ENCODE measurements around the gene FHAD1.

FHAD1 gene

DNA sequence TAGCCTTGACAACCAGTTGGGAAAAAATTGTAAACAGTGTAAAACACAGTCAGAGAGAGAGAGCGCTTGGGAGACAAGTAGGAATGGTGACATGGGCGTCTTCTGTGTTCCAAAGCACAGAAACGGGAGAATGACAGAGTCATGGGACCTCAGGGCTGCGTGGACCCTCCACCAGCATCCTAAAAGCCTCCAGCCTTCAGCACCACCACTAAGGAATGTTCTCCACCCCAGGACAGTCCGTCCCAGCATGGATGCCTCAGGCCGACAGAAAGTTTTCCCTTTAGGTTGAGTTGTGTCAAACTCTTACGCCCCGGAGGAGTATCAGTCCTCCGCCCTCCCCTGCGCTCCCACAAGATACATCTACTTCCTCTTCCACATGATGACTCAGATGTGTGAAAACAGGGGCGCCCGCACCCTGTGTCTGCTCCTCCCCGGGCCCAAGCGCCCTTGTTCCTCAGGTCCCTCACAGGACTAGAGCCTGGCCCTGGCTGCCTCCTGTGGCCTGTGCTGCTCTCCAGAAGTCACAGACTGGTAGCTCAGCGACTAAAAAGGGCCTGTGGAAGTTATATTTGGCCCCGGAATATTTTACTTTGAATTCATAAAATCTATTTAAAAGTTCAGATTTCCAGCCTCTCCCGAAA lies 98.8 kb downstream of the FHAD1 start:
- H3K36me3 Mint-ChIP-seq (ENCODE audit: low read depth), result peaks cover 3% of the 10 kb centered on the region
- H3K27ac Mint-ChIP-seq, result peak overlapping the region; percentile 80
- H3K4me3 Mint-ChIP-seq, result peak overlapping the region; percentile 62
- peaks cover 63% of the 10 kb centered on the region for H3K4me1 Mint-ChIP-seq (ENCODE audit: low read depth)
- peak; percentile 74 for DNase-seq (ENCODE audit: low spot score)
- peaks cover 2% of the 10 kb centered on the region for H3K27me3 Mint-ChIP-seq (ENCODE audit: low read depth)
- H3K9me3 Mint-ChIP-seq, result no peaks in the 10 kb centered on the region

- Mint-ChIP-seq H3K27me3 (ENCODE audit: low read depth) (peaks cover 2% of the 10 kb centered on the region), H3K4me1 (ENCODE audit: low read depth) (peaks cover 61% of the 10 kb centered on the region), H3K36me3 (ENCODE audit: low read depth) (peaks cover 3% of the 10 kb centered on the region), H3K9me3 (no peaks in the 10 kb centered on the region), H3K27ac (peak overlapping the region; percentile 80), H3K4me3 (peak overlapping the region; percentile 62)
- DNase-seq (ENCODE audit: low spot score), result no peak
Observed at GRCh38 chr1:15346346-15347030, 99.5 kb downstream of the FHAD1 start.

DNA sequence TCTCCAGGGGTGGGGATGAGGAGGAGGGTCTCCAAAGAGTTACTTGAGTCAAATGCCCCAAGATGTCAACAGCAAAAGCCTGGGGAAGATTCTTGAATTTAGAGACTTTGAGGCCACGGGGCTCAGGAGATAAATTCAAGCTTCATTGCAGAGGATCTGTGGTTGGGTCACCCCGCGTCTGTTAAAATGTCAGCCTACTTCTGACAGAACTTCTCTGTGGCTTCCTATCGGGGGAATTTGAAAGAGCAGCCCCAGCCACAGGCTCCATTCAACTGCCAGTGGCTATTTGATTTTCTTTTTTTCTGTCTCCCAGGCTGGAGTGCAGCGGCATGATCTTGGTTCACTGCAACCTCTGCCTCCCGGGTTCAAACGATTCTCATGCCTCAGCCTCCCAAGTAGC lies 100.2 kb downstream of the FHAD1 start:
- Mint-ChIP-seq H3K4me3 (peak overlapping the region; percentile 62), H3K9me3 (no peaks in the 10 kb centered on the region), H3K27ac (peak overlapping the region; percentile 80), H3K36me3 (ENCODE audit: low read depth) (peaks cover 3% of the 10 kb centered on the region), H3K27me3 (ENCODE audit: low read depth) (peaks cover 2% of the 10 kb centered on the region), H3K4me1 (ENCODE audit: low read depth) (peaks cover 59% of the 10 kb centered on the region)
- peak; percentile 47 for DNase-seq (ENCODE audit: low spot score)

DNA sequence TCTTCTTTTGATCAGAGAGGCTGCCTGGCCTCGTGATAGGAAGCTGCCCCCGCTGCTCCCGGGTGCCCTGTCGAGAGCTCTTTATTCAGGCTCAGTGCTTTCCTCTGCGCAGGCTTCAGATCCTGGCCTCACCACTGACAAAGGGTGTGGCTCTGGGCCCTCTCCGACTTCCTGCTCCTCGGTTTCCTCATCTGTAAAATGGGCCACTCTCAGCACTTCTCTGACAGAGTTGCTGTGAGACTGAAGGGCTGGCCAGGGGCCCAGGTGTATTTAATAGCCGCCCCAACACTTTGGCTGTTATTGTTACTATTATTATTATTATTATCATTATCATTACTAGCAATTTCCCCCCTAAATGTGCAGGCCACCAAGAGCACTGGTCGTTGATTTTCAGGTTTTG lies 101.6 kb downstream of the FHAD1 start:
- Mint-ChIP-seq H3K9me3 (no peaks in the 10 kb centered on the region), H3K4me3 (no peak overlapping the region), H3K27ac (no peak overlapping the region), H3K27me3 (ENCODE audit: low read depth) (peaks cover 2% of the 10 kb centered on the region), H3K36me3 (ENCODE audit: low read depth) (peaks cover 3% of the 10 kb centered on the region), H3K4me1 (ENCODE audit: low read depth) (peaks cover 62% of the 10 kb centered on the region)
- no peak for DNase-seq (ENCODE audit: low spot score)

- Mint-ChIP-seq H3K36me3 (ENCODE audit: low read depth) (peaks cover 3% of the 10 kb centered on the region), H3K4me3 (no peak overlapping the region), H3K27me3 (ENCODE audit: low read depth) (peaks cover 2% of the 10 kb centered on the region), H3K4me1 (ENCODE audit: low read depth) (peaks cover 61% of the 10 kb centered on the region), H3K27ac (no peak overlapping the region), H3K9me3 (no peaks in the 10 kb centered on the region)
- no peak for DNase-seq (ENCODE audit: low spot score)
Observed at GRCh38 chr1:15349133-15349532, 102.1 kb downstream of the FHAD1 start.

DNA sequence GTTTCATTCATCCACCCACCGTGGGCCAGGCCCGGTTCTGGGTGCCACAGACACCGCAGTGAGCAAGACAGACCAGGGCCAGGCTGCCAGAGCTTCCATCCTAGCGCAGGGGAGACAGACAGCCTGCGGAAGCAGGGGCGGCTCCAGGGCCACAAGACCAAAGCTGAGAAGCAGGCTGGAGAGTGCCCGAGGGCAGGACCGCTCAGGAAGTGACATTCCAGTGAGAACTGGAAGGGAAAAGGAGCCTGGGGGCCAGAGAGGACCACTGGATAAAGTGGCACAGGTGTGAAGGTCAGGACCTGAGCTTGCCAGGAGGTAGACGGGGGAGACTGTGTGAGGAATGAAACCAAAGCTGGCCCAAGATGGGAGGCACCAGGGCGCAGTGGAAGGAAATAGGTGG lies 103.1 kb downstream of the FHAD1 start:
- Mint-ChIP-seq H3K27ac (peak overlapping the region; percentile 11), H3K9me3 (no peaks in the 10 kb centered on the region), H3K36me3 (ENCODE audit: low read depth) (peaks cover 3% of the 10 kb centered on the region), H3K4me1 (ENCODE audit: low read depth) (peaks cover 57% of the 10 kb centered on the region), H3K27me3 (ENCODE audit: low read depth) (peaks cover 2% of the 10 kb centered on the region), H3K4me3 (no peak overlapping the region)
- DNase-seq (ENCODE audit: low spot score), result no peak

DNA sequence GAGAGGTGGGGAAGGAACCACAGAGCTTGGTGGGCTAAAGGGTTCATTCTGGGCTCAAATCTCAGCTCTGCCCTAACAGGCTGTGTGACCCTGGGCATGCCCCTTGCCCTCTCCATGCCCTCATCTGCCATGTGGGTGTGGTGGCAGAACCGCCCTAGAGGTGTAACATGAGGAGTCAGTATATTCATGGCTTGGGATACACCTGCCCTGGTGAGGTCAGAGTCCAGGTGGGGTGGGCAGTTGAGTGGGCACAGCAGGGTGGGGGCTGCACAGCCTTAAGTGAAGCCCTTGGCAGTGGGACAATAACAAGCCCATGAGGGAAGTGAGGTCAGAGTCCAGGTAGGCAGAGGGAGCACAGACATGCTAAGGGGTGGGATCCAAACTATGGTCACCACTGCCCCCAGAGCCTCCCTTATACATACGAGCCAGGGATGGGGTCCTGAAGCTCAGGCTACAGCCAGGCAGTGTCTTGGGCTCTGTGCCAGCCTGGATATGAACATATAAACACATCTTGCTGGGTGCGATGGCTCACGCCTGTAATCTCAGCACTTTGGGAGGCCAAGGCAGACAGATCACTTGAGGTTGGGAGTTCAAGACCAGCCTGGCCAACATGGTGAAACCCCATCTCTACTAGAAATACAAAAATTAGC lies 103.7 kb downstream of the FHAD1 start:
- H3K27ac Mint-ChIP-seq, result no peak overlapping the region
- DNase-seq (ENCODE audit: low spot score), result no peak
- peaks cover 2% of the 10 kb centered on the region for H3K27me3 Mint-ChIP-seq (ENCODE audit: low read depth)
- peaks cover 3% of the 10 kb centered on the region for H3K36me3 Mint-ChIP-seq (ENCODE audit: low read depth)
- H3K4me1 Mint-ChIP-seq (ENCODE audit: low read depth), result peaks cover 54% of the 10 kb centered on the region
- H3K9me3 Mint-ChIP-seq, result no peaks in the 10 kb centered on the region
- no peak overlapping the region for H3K4me3 Mint-ChIP-seq

DNA sequence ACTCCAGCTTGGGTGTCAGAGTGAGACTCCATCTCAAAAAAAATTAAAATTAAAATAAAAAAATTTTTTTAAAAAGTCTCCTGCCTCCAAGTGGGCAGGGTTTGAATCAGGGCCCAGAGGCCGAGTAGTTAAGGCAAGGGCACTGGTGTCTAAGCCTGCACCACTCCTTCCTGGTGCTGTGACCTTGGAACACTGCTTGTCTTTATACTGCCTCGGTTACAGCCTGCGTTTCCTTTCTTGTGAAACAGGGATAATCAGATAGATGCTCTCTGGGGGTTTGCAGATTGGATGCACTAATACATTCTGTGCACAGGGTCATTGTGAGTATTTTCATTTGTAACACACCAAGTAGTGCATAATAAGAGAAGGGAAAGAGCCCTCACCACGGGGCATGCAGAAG lies 104.3 kb downstream of the FHAD1 start:
- peaks cover 52% of the 10 kb centered on the region for H3K4me1 Mint-ChIP-seq (ENCODE audit: low read depth)
- no peaks in the 10 kb centered on the region for H3K9me3 Mint-ChIP-seq
- H3K4me3 Mint-ChIP-seq, result no peak overlapping the region
- peaks cover 3% of the 10 kb centered on the region for H3K36me3 Mint-ChIP-seq (ENCODE audit: low read depth)
- DNase-seq (ENCODE audit: low spot score), result no peak
- H3K27me3 Mint-ChIP-seq (ENCODE audit: low read depth), result no peaks in the 10 kb centered on the region
- no peak overlapping the region for H3K27ac Mint-ChIP-seq

DNA sequence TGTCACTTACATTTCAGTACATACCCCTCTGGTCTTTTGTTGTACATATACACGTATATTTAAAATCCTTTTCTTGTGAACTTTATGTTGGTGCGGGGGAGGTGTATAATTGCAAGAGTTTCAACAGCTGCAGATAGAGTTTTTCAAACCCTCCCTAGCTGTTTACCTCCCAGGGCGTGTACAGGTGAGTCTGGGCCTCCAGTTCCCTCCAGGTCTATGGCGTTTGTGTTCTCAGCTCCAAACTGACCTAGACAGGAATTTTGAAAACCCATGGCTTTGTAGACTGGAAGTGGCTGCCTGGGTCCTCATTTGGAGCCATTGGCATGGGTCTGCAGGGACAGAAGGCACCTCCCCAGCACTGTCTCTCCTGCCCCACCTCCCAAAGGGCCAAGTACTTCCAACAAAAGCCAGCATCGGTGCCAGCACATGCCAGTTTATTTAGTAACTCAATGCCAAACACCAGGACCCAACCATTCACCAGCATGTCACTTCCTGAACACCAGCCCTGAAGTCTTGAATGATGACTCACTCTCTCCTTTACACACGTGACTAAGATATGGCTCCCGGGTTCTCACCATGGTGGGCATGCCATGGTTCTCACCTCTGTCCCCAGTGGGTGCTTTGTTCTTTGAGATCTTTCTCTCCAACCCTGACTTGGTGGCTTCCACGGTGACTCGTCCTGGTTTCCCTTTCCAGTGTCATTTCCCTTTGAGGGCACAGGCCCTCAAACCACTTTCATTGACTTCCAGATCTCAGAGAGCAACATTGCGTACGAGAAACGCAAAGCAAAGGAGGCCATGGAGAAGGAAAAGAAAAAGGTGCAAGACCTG lies 105.3 kb downstream of the FHAD1 start:
- Mint-ChIP-seq H3K4me3 (peak overlapping the region; percentile 40), H3K36me3 (ENCODE audit: low read depth) (peaks cover 3% of the 10 kb centered on the region), H3K27me3 (ENCODE audit: low read depth) (no peaks in the 10 kb centered on the region), H3K27ac (peak overlapping the region; percentile 83), H3K9me3 (no peaks in the 10 kb centered on the region), H3K4me1 (ENCODE audit: low read depth) (peaks cover 42% of the 10 kb centered on the region)
- peak; percentile 62 for DNase-seq (ENCODE audit: low spot score)

GRCh38 chr1:15353839-15354579 lies 107.0 kb downstream of the FHAD1 start:
- peaks cover 29% of the 10 kb centered on the region for H3K4me1 Mint-ChIP-seq (ENCODE audit: low read depth)
- H3K4me3 Mint-ChIP-seq, result no peak overlapping the region
- DNase-seq (ENCODE audit: low spot score), result no peak
- H3K9me3 Mint-ChIP-seq, result no peaks in the 10 kb centered on the region
- H3K36me3 Mint-ChIP-seq (ENCODE audit: low read depth), result no peaks in the 10 kb centered on the region
- peaks cover under 1% of the 10 kb centered on the region for H3K27me3 Mint-ChIP-seq (ENCODE audit: low read depth)
- no peak overlapping the region for H3K27ac Mint-ChIP-seq

- Mint-ChIP-seq H3K4me1 (ENCODE audit: low read depth) (peaks cover 29% of the 10 kb centered on the region), H3K4me3 (no peak overlapping the region), H3K36me3 (ENCODE audit: low read depth) (no peaks in the 10 kb centered on the region), H3K27ac (no peak overlapping the region), H3K9me3 (no peaks in the 10 kb centered on the region), H3K27me3 (ENCODE audit: low read depth) (peaks cover 4% of the 10 kb centered on the region)
- no peak for DNase-seq (ENCODE audit: low spot score)
Observed at GRCh38 chr1:15354580-15354965, 107.5 kb downstream of the FHAD1 start.

DNA sequence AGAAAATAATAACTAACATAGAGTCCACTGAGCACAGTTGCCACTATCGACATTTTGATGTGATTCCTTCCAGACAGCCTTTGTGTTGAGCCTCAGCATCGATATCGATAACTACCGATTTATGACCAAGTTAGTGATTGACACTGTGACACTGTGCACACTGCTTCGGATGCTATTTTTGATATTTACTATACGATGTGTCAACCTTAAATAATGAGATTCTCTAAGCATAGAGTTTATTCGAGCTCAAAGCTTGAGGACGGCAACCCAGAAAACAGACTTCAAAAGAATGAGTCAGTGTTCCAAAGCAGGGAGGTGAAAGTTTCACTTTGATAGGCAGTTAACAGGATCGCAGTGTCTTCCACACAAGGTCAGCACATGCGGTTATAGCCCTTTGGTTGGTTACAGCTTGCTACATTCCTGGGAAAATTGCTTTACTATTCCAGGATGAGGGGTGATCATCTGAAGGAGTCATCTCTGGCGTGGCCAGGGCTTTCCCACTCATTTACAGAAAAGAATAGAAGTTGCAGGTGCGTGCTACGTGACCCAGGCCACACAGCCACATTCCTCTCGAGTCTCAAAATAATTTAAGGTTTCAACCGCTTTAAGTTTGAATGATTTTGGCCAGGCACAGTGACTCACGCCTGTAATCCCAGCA lies 109.1 kb downstream of the FHAD1 start:
- Mint-ChIP-seq H3K4me1 (ENCODE audit: low read depth) (peaks cover 29% of the 10 kb centered on the region), H3K4me3 (no peak overlapping the region), H3K27me3 (ENCODE audit: low read depth) (peaks cover 7% of the 10 kb centered on the region), H3K9me3 (no peaks in the 10 kb centered on the region), H3K27ac (no peak overlapping the region), H3K36me3 (ENCODE audit: low read depth) (no peaks in the 10 kb centered on the region)
- no peak for DNase-seq (ENCODE audit: low spot score)

GRCh38 chr1:15357612-15358207 lies 110.7 kb downstream of the FHAD1 start:
- peaks cover 7% of the 10 kb centered on the region for H3K27me3 Mint-ChIP-seq (ENCODE audit: low read depth)
- peaks cover 19% of the 10 kb centered on the region for H3K4me1 Mint-ChIP-seq (ENCODE audit: low read depth)
- H3K9me3 Mint-ChIP-seq, result no peaks in the 10 kb centered on the region
- no peaks in the 10 kb centered on the region for H3K36me3 Mint-ChIP-seq (ENCODE audit: low read depth)
- no peak overlapping the region for H3K27ac Mint-ChIP-seq
- DNase-seq (ENCODE audit: low spot score), result no peak
- no peak overlapping the region for H3K4me3 Mint-ChIP-seq

Data from T-helper 2 cell treated with Interferon-gamma antibody and Interleukin-4, amounts not matched to agents 5 μg/mL and 100 μg/mL, for 36 hours (primary cell).